Measurements from ENCODE around the gene TDRD10. TPM values are rescaled to one million over a fixed set of nuclear protein-coding genes. Genes with fewer than 3 reads are reported as not detected.

TDRD10 gene
- total and polyA plus RNA-seq, 2 of the 8 experiments (the other 6 are each of a cell fraction or from before 2014, with no cell fraction given): 0.15 to 0.27 TPM

- H3K23me2 ChIP-seq (ENCODE audit: low read depth, low read length): no peaks in the 10 kb centered on the region
- H4K5ac ChIP-seq (ENCODE audit: insufficient read length, low read depth, low read length): no peak overlapping the region
- no peak overlapping the region for H3K18ac ChIP-seq (ENCODE audit: extremely low read depth, low read length)
- TF ChIP-seq RBBP5 (IDR thresholded peaks at IDR 0.05; ENCODE audit: borderline replicate concordance, low read depth, low read length): no peak
- TF ChIP-seq GABPA (IDR thresholded peaks at IDR 0.05; ENCODE audit: borderline replicate concordance, insufficient read depth, low read length): no peak
- TF ChIP-seq CBX5 (IDR thresholded peaks at IDR 0.05; ENCODE audit: low read depth, low read length): no peak
- no peak for TF ChIP-seq CREB1 (IDR thresholded peaks at IDR 0.05)
- TF ChIP-seq E2F6 (IDR thresholded peaks at IDR 0.05): no peak
- no peak for TF ChIP-seq KDM1A (IDR thresholded peaks at IDR 0.05; ENCODE audit: borderline replicate concordance, low read length)
- TF ChIP-seq SIN3A (conservative IDR thresholded peaks at IDR 0.05 in 1 of 2, IDR thresholded peaks at IDR 0.05 in 1 of 2; ENCODE audit: low read depth in 1 of 2, low read length in 2 of 2): no peak
- no peak overlapping the region for H3K4me3 ChIP-seq (ENCODE audit: extremely low read depth in 1 of 4, insufficient read depth in 2 of 4, low read depth in 3 of 4, low read length in 4 of 4)
- H2BK20ac ChIP-seq (ENCODE audit: low read length): no peak overlapping the region
- no peak overlapping the region for H3K23ac ChIP-seq (ENCODE audit: insufficient read length)
- no peak overlapping the region for H2AK5ac ChIP-seq (ENCODE audit: low read depth, low read length)
- WGBS, 2 experiments (ENCODE audit: extremely low coverage in 1 of 2, insufficient coverage in 1 of 2, insufficient read length in 1 of 2, insufficient replicate concordance in 2 of 2, low coverage in 1 of 2, low lambda C conversion rate in 2 of 2, missing lambda C conversion rate in 1 of 2): 89% methylated on average over 1 of the region's 1 CpG; no CpG with 5 or more reads in 1 of the 2 experiments
- H3K79me2 ChIP-seq (ENCODE audit: control insufficient read depth in 1 of 2, insufficient read depth in 2 of 2, low read length in 2 of 2): no peaks in the 10 kb centered on the region
- no peak for DNase-seq (ENCODE audit: low read depth in 1 of 2, low spot score in 2 of 2)
- CTCF ChIA-PET (ENCODE audit: partially characterized antibody): interaction anchor here (0.6 to 2.6 kb wide), 5 partner anchors 8 to 57 kb away, joined by 3 to 13 read pairs (median 5); no protein-coding TSS in a partner anchor
- H3K9me3 ChIP-seq (ENCODE audit: insufficient read depth in 2 of 2, low read depth in 1 of 2, low read length in 1 of 2): no peaks in the 10 kb centered on the region
- H3K56ac ChIP-seq (replicated peaks; ENCODE audit: insufficient read length, low read depth, low read length): no peak overlapping the region
- peaks cover 0 to 4% (median 1%) of the 10 kb centered on the region in 4 experiments; a peak in 2 of 7 replicates for H3K4me1 ChIP-seq (replicated peaks in 1 of 4; ENCODE audit: control insufficient read depth in 3 of 4, insufficient read depth in 4 of 4, low read length in 3 of 4)
- H2BK5ac ChIP-seq (ENCODE audit: low read depth, low read length): no peak overlapping the region
- H2BK15ac ChIP-seq (ENCODE audit: low read length): no peak overlapping the region
- no peak overlapping the region for H3K4ac ChIP-seq (replicated peaks; ENCODE audit: insufficient read length, low read depth, low read length)
- no peak overlapping the region for H3K9ac ChIP-seq (replicated peaks in 1 of 4; ENCODE audit: extremely low read depth in 1 of 4, low read depth in 3 of 4, low read length in 3 of 4)
- H4K20me1 ChIP-seq (replicated peaks in 1 of 2; ENCODE audit: control insufficient read depth in 1 of 2, insufficient read depth in 2 of 2, low read length in 2 of 2): no peaks in the 10 kb centered on the region
- no peak overlapping the region for H3K4me2 ChIP-seq (ENCODE audit: insufficient read depth in 1 of 2, low read depth in 2 of 2, low read length in 2 of 2)
- no peak for FAIRE-seq
- H4K8ac ChIP-seq (ENCODE audit: extremely low read depth, insufficient read depth, low read length): no peak overlapping the region
- no peak overlapping the region for H2BK120ac ChIP-seq (replicated peaks; ENCODE audit: low read depth, low read length)
- no peaks in the 10 kb centered on the region for H3K27me3 ChIP-seq (replicated peaks in 1 of 4; ENCODE audit: control insufficient read depth in 3 of 4, extremely low read depth in 1 of 4, insufficient read depth in 3 of 4, low read length in 3 of 4)
- H2BK12ac ChIP-seq (ENCODE audit: low read depth, low read length): no peak overlapping the region
- no peak overlapping the region for H4K91ac ChIP-seq (replicated peaks; ENCODE audit: insufficient read length, low read length)
- H3K36me3 ChIP-seq (ENCODE audit: control insufficient read depth in 2 of 4, insufficient read depth in 4 of 4, low read length in 3 of 4): no peaks in the 10 kb centered on the region
- no peak overlapping the region for H2AFZ ChIP-seq (ENCODE audit: low read length)
- H3K79me1 ChIP-seq (ENCODE audit: low read depth, low read length): no peaks in the 10 kb centered on the region
- no peak overlapping the region for H3K14ac ChIP-seq (ENCODE audit: insufficient read length)
- POLR2A ChIA-PET (ENCODE audit: partially characterized antibody): no interaction called here
- H3K27ac ChIP-seq (ENCODE audit: low read depth, low read length): no peak overlapping the region
These were observed 11.7 kb upstream of the TDRD10 start for GRCh38 chr1:154490317-154490716.

Data from H1 (cell line).